IMR-90 (cell line): ENCODE results near the gene USP36. TPM values are rescaled to one million over a fixed set of nuclear protein-coding genes. Genes with fewer than 3 reads are reported as not detected.

Experiments
- ATAC-seq: fragments of 200-7000 bp; cut with Tn5 transposase; 2 replicates; pipeline ENCODE4 v1.9.1; 2020; ENCODE audit warnings: low read depth, mild to moderate bottlenecking, moderate library complexity
- BruUV-seq: library from RNA; stranded (reverse); fragments of 400-500 nt; replicated peaks from 2 replicates; lab custom pipeline; 2021; lab: Mats Ljungman, UMichigan
- CTCF ChIA-PET: fragments of 300-600 bp; formaldehyde crosslinking; extraction: SDS; loops from one replicate; lab custom pipeline; 2021; ENCODE audit warnings: antibody characterized with exemption; lab: Yijun Ruan, JAX
- POLR2A ChIA-PET: fragments of 300-600 bp; sonication (Branson Sonifier 250); formaldehyde crosslinking; loops from one replicate; lab custom pipeline; 2022; ENCODE audit warnings: antibody characterized with exemption; ENCODE audit not compliant: unreplicated experiment; lab: Charles Lee
- DNase-seq: peaks from one replicate; pipeline ENCODE4 v3.0.0; 2013
- H2AFZ ChIP-seq: replicated peaks from 2 replicates; pipeline ENCODE3; 2013; ENCODE audit warnings: low read length, mild to moderate bottlenecking; ENCODE audit not compliant: poor library complexity
- H2AK5ac ChIP-seq: 2 replicates; pipeline ENCODE4 v1.6.1; 2013; ENCODE audit warnings: low read depth, low read length, inconsistent platforms
- H2AK9ac ChIP-seq: replicated peaks from 2 replicates; pipeline ENCODE3; 2013; ENCODE audit warnings: mild to moderate bottlenecking, low read depth, low read length, moderate library complexity; ENCODE audit not compliant: poor library complexity
- H2BK120ac ChIP-seq: 2 replicates; pipeline ENCODE4 v1.6.1; 2013; ENCODE audit warnings: low read depth, low read length, inconsistent platforms
- H2BK15ac ChIP-seq: 3 replicates; pipeline ENCODE4 v1.6.1; 2013; ENCODE audit warnings: low read depth, low read length, inconsistent platforms
- H2BK20ac ChIP-seq: 2 replicates; pipeline ENCODE4 v1.6.1; 2013; ENCODE audit warnings: low read depth, mild to moderate bottlenecking, inconsistent platforms, low read length, moderate library complexity
- H2BK5ac ChIP-seq: 2 replicates; pipeline ENCODE4 v1.6.1; 2013; ENCODE audit warnings: mild to moderate bottlenecking, low read depth, low read length, inconsistent platforms; ENCODE audit not compliant: poor library complexity, severe bottlenecking
- H3K14ac ChIP-seq: replicated peaks from 2 replicates; pipeline ENCODE4 v1.6.1; 2013; ENCODE audit warnings: low read depth, low read length, inconsistent platforms
- H3K18ac ChIP-seq: 2 replicates; pipeline ENCODE4 v1.6.1; 2013; ENCODE audit warnings: low read depth, low read length, control low read depth
- H3K23ac ChIP-seq: 2 replicates; pipeline ENCODE4 v1.6.1; 2013; ENCODE audit warnings: low read depth, low read length, inconsistent platforms
- H3K27ac ChIP-seq: 2 replicates; pipeline ENCODE4 v1.5.1; 2013; ENCODE audit warnings: mild to moderate bottlenecking, control low read depth, low read length; ENCODE audit not compliant: insufficient read depth
- H3K27me3 ChIP-seq: 2 replicates; pipeline ENCODE4 v1.6.1; 2013; ENCODE audit warnings: low read length; ENCODE audit not compliant: control insufficient read depth, insufficient read depth
- H3K36me3 ChIP-seq: 2 replicates; pipeline ENCODE4 v1.6.1; 2013; ENCODE audit warnings: low read length, mixed read lengths; ENCODE audit not compliant: control insufficient read depth, insufficient read depth
- H3K4ac ChIP-seq: 2 replicates; pipeline ENCODE4 v1.6.1; 2013; ENCODE audit warnings: low read depth, low read length, inconsistent platforms
- H3K4me1 ChIP-seq: 2 replicates; pipeline ENCODE4 v1.6.1; 2013; ENCODE audit warnings: low read length, mixed read lengths; ENCODE audit not compliant: control insufficient read depth, insufficient read depth
- H3K4me2 ChIP-seq: 2 replicates; pipeline ENCODE4 v1.6.1; 2013; ENCODE audit warnings: low read depth, mild to moderate bottlenecking, control low read depth, low read length, moderate library complexity
- H3K4me3 ChIP-seq: 2 replicates; pipeline ENCODE4 v1.5.1; 2013; ENCODE audit warnings: low read depth, mild to moderate bottlenecking, control low read depth, low read length, moderate library complexity; ENCODE audit not compliant: insufficient read depth
- H3K56ac ChIP-seq: 2 replicates; pipeline ENCODE4 v1.6.1; 2013; ENCODE audit warnings: low read length, inconsistent platforms; ENCODE audit not compliant: insufficient read depth; ENCODE audit errors: extremely low read depth
- H3K79me1 ChIP-seq, 2 experiments: 2 replicates each; pipeline ENCODE4 v1.6.1; 2013; ENCODE audit warnings: low read length in 2 of 2, inconsistent platforms in 1 of 2, low read depth in 1 of 2
- H3K9ac ChIP-seq: 2 replicates; pipeline ENCODE4 v1.6.1; 2013; ENCODE audit warnings: low read depth, low read length, control low read depth
- H3K9me1 ChIP-seq: 2 replicates; pipeline ENCODE4 v1.6.1; 2013; ENCODE audit warnings: low read length, inconsistent platforms; ENCODE audit not compliant: insufficient read depth
- H3K9me3 ChIP-seq: 2 replicates; pipeline ENCODE4 v1.6.1; 2013; ENCODE audit warnings: low read length; ENCODE audit not compliant: control insufficient read depth, insufficient read depth
- H4K20me1 ChIP-seq: 2 replicates; pipeline ENCODE4 v1.6.1; 2013; ENCODE audit warnings: low read length, inconsistent platforms; ENCODE audit not compliant: insufficient read depth
- H4K5ac ChIP-seq: 2 replicates; pipeline ENCODE4 v1.6.1; 2013; ENCODE audit warnings: mild to moderate bottlenecking, low read depth, low read length, control low read depth
- H4K8ac ChIP-seq, 2 experiments: 2 replicates each; pipeline ENCODE4 v1.6.1; 2013; ENCODE audit warnings: low read depth in 2 of 2, low read length in 2 of 2, control low read depth in 1 of 2, inconsistent platforms in 1 of 2
- H4K91ac ChIP-seq: 2 replicates; pipeline ENCODE4 v1.6.1; 2013; ENCODE audit warnings: low read depth, low read length, inconsistent platforms; ENCODE audit not compliant: insufficient read depth
- BHLHE40 ChIP-seq: fragments of 150-350 bp; IDR thresholded peaks from 2 replicates; pipeline ENCODE4 v1.6.1; 2016; ENCODE audit warnings: mild to moderate bottlenecking, low read depth, low read length
- CHD1 ChIP-seq: IDR thresholded peaks from 2 replicates; pipeline ENCODE4 v1.6.1; 2012; ENCODE audit warnings: low read depth, low read length, improper control_type of control experiment
- MAFK ChIP-seq: IDR thresholded peaks from 2 replicates; pipeline ENCODE4 v1.6.1; 2012; ENCODE audit warnings: low read depth, low read length, improper control_type of control experiment
- NFE2L2 ChIP-seq: fragments of 150-350 bp; IDR thresholded peaks from 2 replicates; pipeline ENCODE4 v1.6.1; 2016; ENCODE audit warnings: low read depth, mild to moderate bottlenecking, low read length
- POLR2A ChIP-seq: IDR thresholded peaks from 2 replicates; pipeline ENCODE4 v1.6.1; 2012; ENCODE audit warnings: mild to moderate bottlenecking, low read depth, low read length
- RAD21 ChIP-seq: IDR thresholded peaks from 2 replicates; pipeline ENCODE4 v1.6.1; 2012; ENCODE audit warnings: low read length, improper control_type of control experiment
- RCOR1 ChIP-seq: IDR thresholded peaks from 2 replicates; pipeline ENCODE4 v1.6.1; 2012; ENCODE audit warnings: mild to moderate bottlenecking, low read length, improper control_type of control experiment; ENCODE audit not compliant: insufficient replicate concordance
- RFX5 ChIP-seq: IDR thresholded peaks from 2 replicates; pipeline ENCODE4 v1.8.0; 2012; ENCODE audit warnings: low read depth, mild to moderate bottlenecking, low read length, moderate library complexity
- USF2 ChIP-seq: fragments of 150-350 bp; IDR thresholded peaks from 2 replicates; pipeline ENCODE4 v1.6.1; 2017; ENCODE audit warnings: mild to moderate bottlenecking, antibody characterized with exemption, low read length, low read depth
- WGBS, 2 experiments: methylation state at CpG; one replicate each; pipeline versions ENCODE4 v1.1.5 to v1.1.7; 2013; ENCODE audit warnings: missing lambda C conversion rate in 2 of 2; ENCODE audit not compliant: insufficient read length in 1 of 2; ENCODE audit errors: extremely low coverage in 2 of 2; 5-methylcytosine and 5-hydroxymethylcytosine counted together
- dilution Hi-C: fragments of 300-500 bp; cut with HindIII; formaldehyde crosslinking; loops from one replicate; pipeline ENCODE4 v1.14.3; 2018; ENCODE audit warnings: low sequenced_read_pairs; ENCODE audit not compliant: unreplicated experiment
- in situ Hi-C: fragments of 300-500 bp; cut with MboI; formaldehyde crosslinking; loops from 3 replicates; pipeline ENCODE4 v1.14.3; 2019; ENCODE audit warnings: low sequenced_read_pairs, inconsistent platforms, mixed read lengths
- intact Hi-C: fragments of 100-400 bp; cut with micrococcal nuclease; formaldehyde crosslinking; loops from 2 replicates; pipeline ENCODE4 v1.10.0; 2022
- polyA plus RNA-seq, 3 experiments: library from polyadenylated mRNA; depleted of rRNA; stranded (reverse); fragments of >200 nt; gene quantifications; 2 replicates each; pipeline ENCODE4 v1.2.3, GENCODE V29; 2012; ENCODE audit warnings: low replicate concordance in 1 of 3
- total RNA-seq: library from RNA; depleted of rRNA; stranded (reverse); fragments of >200 nt; gene quantifications from 2 replicates; pipeline ENCODE4 v1.2.3, GENCODE V29; 2012

The USP36 gene
- total and polyA plus RNA-seq, 2 of the 4 experiments (the other 2 are of a cell fraction), result 30.6 to 38.3 TPM

GRCh38 chr17:78882540-78883088 is 42.0 kb upstream of the USP36 start:
- ChIA-PET CTCF (interaction anchor here (1.1 kb wide), 1 partner anchor 89 kb away, joined by 3 read pairs; no protein-coding TSS in a partner anchor), POLR2A (no interaction called here)
- Histone ChIP-seq H3K9ac (peak overlapping the region; percentile 24; the same call in 1 of the 2 replicates), H3K27me3 (no peaks in the 10 kb centered on the region), H3K79me1 (peaks cover 33 to 88% of the 10 kb centered on the region in 2 experiments), H2AFZ (peak overlapping the region; percentile 84), H3K56ac (peak overlapping the region; percentile 86), H3K14ac (peak overlapping the region; percentile 83), H2AK5ac (peak overlapping the region; percentile 98), H4K20me1 (peaks cover 48% of the 10 kb centered on the region), H3K4me2 (no peak overlapping the region), H3K4ac (peak overlapping the region; percentile 98), H2BK20ac (peak overlapping the region; percentile 90), H3K27ac (peak overlapping the region; percentile 86), H3K36me3 (peaks cover 6% of the 10 kb centered on the region; the same call in 1 of the 2 replicates), H3K4me3 (no peak overlapping the region), H2BK5ac (peak overlapping the region; percentile 99), H3K4me1 (peaks cover 53% of the 10 kb centered on the region), H3K18ac (peak overlapping the region; percentile 22), H2BK15ac (peak overlapping the region; percentile 92; the same call in 2 of the 3 replicates), H2AK9ac (peak overlapping the region; percentile 100), H4K5ac (peak overlapping the region; percentile 56), H4K8ac (peak overlapping the region; percentile 77 to 92), H3K9me1 (peaks cover 46% of the 10 kb centered on the region), H3K23ac (peak overlapping the region; percentile 97), H2BK120ac (peak overlapping the region; percentile 98), H3K9me3 (no peaks in the 10 kb centered on the region), H4K91ac (peak overlapping the region; percentile 98)
- DNase-seq (no peak), ATAC-seq (no peak)
- BruUV-seq, result no TSS peak
- intact Hi-C loops, result no loop called here
- WGBS, 2 experiments, result 88% methylated on average over 5 of the region's 14 CpGs; no CpG with 5 or more reads in 1 of the 2 experiments
- dilution Hi-C loops, result no loop called here
- in situ Hi-C loops, result no loop called here
- TF ChIP-seq RCOR1, result no peak
- no peak for TF ChIP-seq RFX5
- TF ChIP-seq RAD21, result no peak
- TF ChIP-seq NFE2L2, result no peak
- TF ChIP-seq POLR2A, result no peak
- no peak for TF ChIP-seq BHLHE40
- no peak for TF ChIP-seq USF2
- TF ChIP-seq MAFK, result no peak
- TF ChIP-seq CHD1, result no peak
